ENCODE results near the gene WNT3A.

WNT3A gene

GRCh38 chr1:228100822-228101613 lies 94.2 kb downstream of the WNT3A start:
- no peak for DNase-seq (ENCODE audit: low read depth, low spot score)

GRCh38 chr1:228101614-228101993 lies 94.8 kb downstream of the WNT3A start:
- no peak for DNase-seq (ENCODE audit: low read depth, low spot score)

GRCh38 chr1:228101994-228102790 lies 95.4 kb downstream of the WNT3A start:
- no peak for DNase-seq (ENCODE audit: low read depth, low spot score)

- peak; percentile 88 for DNase-seq (ENCODE audit: low read depth, low spot score)
These were observed 96.2 kb downstream of the WNT3A start, which contains the start of gene C1orf35 for GRCh38 chr1:228102791-228103620. TSS of gene C1orf35 (minus strand) at chr1:228103325. CDS start at chr1:228103227, 98 bp downstream.

- DNase-seq (ENCODE audit: low read depth, low spot score), result no peak
These were observed 97.9 kb downstream of the WNT3A start for GRCh38 chr1:228104526-228105269.

- no peak for DNase-seq (ENCODE audit: low read depth, low spot score)
These were observed 98.6 kb downstream of the WNT3A start for GRCh38 chr1:228105270-228105995.

- DNase-seq (ENCODE audit: low read depth, low spot score), result no peak
These were observed 99.4 kb downstream of the WNT3A start for GRCh38 chr1:228105996-228106799.

- DNase-seq (ENCODE audit: low read depth, low spot score), result no peak
These were observed 99.9 kb downstream of the WNT3A start for GRCh38 chr1:228106800-228107054.

- no peak for DNase-seq (ENCODE audit: low read depth, low spot score)
These were observed 100.8 kb downstream of the WNT3A start for GRCh38 chr1:228107636-228108035.

- no peak for DNase-seq (ENCODE audit: low read depth, low spot score)
These were observed 101.4 kb downstream of the WNT3A start for GRCh38 chr1:228108055-228108690.

- DNase-seq (ENCODE audit: low read depth, low spot score), result no peak
These were observed 101.9 kb downstream of the WNT3A start for GRCh38 chr1:228108742-228109072.

- peak; percentile 91 for DNase-seq (ENCODE audit: low read depth, low spot score)
These were observed 102.5 kb downstream of the WNT3A start, which contains the start of gene MRPL55 for GRCh38 chr1:228109073-228109961. TSS of gene MRPL55 (minus strand) at chr1:228109299. CDS start at chr1:228108260, 1,039 bp downstream.

GRCh38 chr1:228109962-228110488 lies 103.2 kb downstream of the WNT3A start:
- DNase-seq (ENCODE audit: low read depth, low spot score), result no peak

GRCh38 chr1:228110556-228110955 lies 103.8 kb downstream of the WNT3A start:
- DNase-seq (ENCODE audit: low read depth, low spot score), result no peak

Measured in activated naive CD8-positive, alpha-beta T cell treated with anti-CD3 and anti-CD28 coated beads, Interleukin-2, amount 50 U/mL, for 16 hours (primary cell).